A673 (cell line): ENCODE data around the gene TSKS. TPM values are rescaled to one million over a fixed set of nuclear protein-coding genes. Genes with fewer than 3 reads are reported as not detected.

Experiments
- BruUV-seq: library from RNA; stranded (reverse); fragments of 400-500 nt; replicated peaks from 2 replicates; lab custom pipeline; 2021; lab: Mats Ljungman, UMichigan
- CTCF ChIA-PET: fragments of 300-600 bp; sonication (Branson Sonifier 250); formaldehyde crosslinking; loops from one replicate; lab custom pipeline; 2022; ENCODE audit warnings: antibody characterized with exemption; lab: Charles Lee
- POLR2A ChIA-PET: fragments of 300-600 bp; sonication (Branson Sonifier 250); formaldehyde crosslinking; loops from one replicate; lab custom pipeline; 2022; ENCODE audit warnings: antibody characterized with exemption; ENCODE audit not compliant: low non-redundant PET; lab: Charles Lee
- DNase-seq: peaks from one replicate; pipeline ENCODE4 v3.0.0-alpha.2; 2015; ENCODE audit warnings: low spot score
- H3K27ac ChIP-seq: fragments of 200-600 bp; sonication (generic); 2 replicates; pipeline ENCODE4 v1.5.1; 2016; ENCODE audit warnings: mixed run types, low read depth, mild to moderate bottlenecking, mixed read lengths, antibody characterized with exemption, low read length; ENCODE audit not compliant: poor library complexity, severe bottlenecking
- H3K27me3 ChIP-seq: fragments of 200-600 bp; sonication (generic); replicated peaks from 2 replicates; pipeline ENCODE4 v1.6.1; 2017; ENCODE audit warnings: mixed run types, low read depth, mild to moderate bottlenecking, mixed read lengths, antibody characterized with exemption, low read length; ENCODE audit not compliant: insufficient read depth, poor library complexity
- H3K36me3 ChIP-seq: fragments of 200-600 bp; sonication (generic); 2 replicates; pipeline ENCODE4 v1.6.1; 2016; ENCODE audit warnings: mixed run types, mild to moderate bottlenecking, mixed read lengths, antibody characterized with exemption, low read length; ENCODE audit not compliant: insufficient read depth, poor library complexity, severe bottlenecking
- H3K4me1 ChIP-seq: fragments of 200-600 bp; sonication (generic); 2 replicates; pipeline ENCODE4 v1.6.1; 2017; ENCODE audit warnings: mixed run types, mild to moderate bottlenecking, mixed read lengths, antibody characterized with exemption, low read length; ENCODE audit not compliant: insufficient read depth, poor library complexity, severe bottlenecking
- H3K4me3 ChIP-seq: fragments of 200-600 bp; sonication (generic); 2 replicates; pipeline ENCODE4 v1.5.1; 2016; ENCODE audit warnings: low read depth, mixed run types, mild to moderate bottlenecking, mixed read lengths, low read length; ENCODE audit not compliant: poor library complexity, severe bottlenecking
- H3K9me3 ChIP-seq: fragments of 200-600 bp; sonication (generic); 2 replicates; pipeline ENCODE4 v1.6.1; 2016; ENCODE audit warnings: mixed run types, low read depth, mild to moderate bottlenecking, mixed read lengths, antibody characterized with exemption, low read length; ENCODE audit not compliant: poor library complexity, severe bottlenecking
- EZH2 ChIP-seq: fragments of 200-600 bp; sonication (generic); IDR thresholded peaks from 2 replicates; pipeline ENCODE4 v1.6.1; 2017; ENCODE audit warnings: borderline replicate concordance, low read depth, mild to moderate bottlenecking, mixed read lengths, antibody characterized with exemption, low read length; ENCODE audit not compliant: poor library complexity, severe bottlenecking
- intact Hi-C: fragments of 100-400 bp; cut with micrococcal nuclease; formaldehyde crosslinking; loops from one replicate; pipeline ENCODE4 v1.10.0; 2022; ENCODE audit not compliant: unreplicated experiment
- total RNA-seq: library from RNA; stranded (reverse); gene quantifications from 2 replicates; pipeline ENCODE4 v1.2.3, GENCODE V29; 2021
- TF ChIP-seq, protein P1 (sequence below): fragments of 300-800, 200-600 bp; sonication (generic); conservative IDR thresholded peaks from 2 replicates; pipeline ENCODE4 v1.5.1; 2017; ENCODE audit warnings: low read depth, mild to moderate bottlenecking, antibody characterized with exemption, low read length, moderate library complexity, mixed read lengths

Gene TSKS
- total RNA-seq, 1 experiment from 2014 or later: not detected

DNA sequence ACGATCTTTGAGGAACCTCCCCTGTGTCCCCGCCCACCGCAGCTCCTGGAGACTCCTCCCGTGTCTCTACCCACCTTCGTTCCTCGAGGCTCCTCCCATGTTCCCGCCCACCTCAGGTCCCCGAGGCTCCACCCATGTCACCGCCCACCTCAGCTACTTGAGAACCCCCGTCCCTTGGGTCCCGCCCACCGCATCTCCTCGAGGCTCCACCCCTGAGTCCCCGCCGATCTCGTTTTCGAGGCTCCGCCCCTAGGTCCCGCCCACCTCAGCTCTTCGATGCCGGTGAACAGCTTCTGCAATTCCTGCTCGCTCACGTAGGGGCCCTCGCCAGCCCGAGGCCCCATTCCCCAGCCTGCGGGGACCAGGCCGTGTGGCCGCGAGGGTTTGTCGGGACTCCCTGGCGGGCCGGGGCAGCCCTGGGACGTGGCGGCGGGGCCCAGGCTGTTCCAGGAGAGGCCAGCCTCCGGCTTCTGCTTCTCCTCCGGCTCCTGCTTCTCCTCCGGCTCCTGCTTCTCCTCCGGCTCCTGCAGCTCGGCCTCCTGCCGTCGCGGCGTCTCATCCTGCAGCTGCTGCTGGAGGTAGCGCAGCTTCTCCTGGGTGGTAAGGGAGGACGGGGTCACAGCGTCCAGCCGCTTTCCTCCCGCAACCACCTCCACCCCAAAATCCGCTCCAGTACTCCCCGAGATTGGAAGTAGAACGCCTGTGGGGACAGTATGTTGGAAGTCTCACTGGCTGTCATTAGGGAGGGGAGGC, 16.7 kb downstream of the TSKS start:
- CTCF ChIA-PET: interaction anchor here (0.7 to 1.0 kb wide), 2 partner anchors 15 to 66 kb away, joined by 3 read pairs; no protein-coding TSS in a partner anchor
- no peaks in the 10 kb centered on the region for H3K4me1 ChIP-seq
- TF ChIP-seq EZH2: no peak
- TF ChIP-seq, protein P1, sequence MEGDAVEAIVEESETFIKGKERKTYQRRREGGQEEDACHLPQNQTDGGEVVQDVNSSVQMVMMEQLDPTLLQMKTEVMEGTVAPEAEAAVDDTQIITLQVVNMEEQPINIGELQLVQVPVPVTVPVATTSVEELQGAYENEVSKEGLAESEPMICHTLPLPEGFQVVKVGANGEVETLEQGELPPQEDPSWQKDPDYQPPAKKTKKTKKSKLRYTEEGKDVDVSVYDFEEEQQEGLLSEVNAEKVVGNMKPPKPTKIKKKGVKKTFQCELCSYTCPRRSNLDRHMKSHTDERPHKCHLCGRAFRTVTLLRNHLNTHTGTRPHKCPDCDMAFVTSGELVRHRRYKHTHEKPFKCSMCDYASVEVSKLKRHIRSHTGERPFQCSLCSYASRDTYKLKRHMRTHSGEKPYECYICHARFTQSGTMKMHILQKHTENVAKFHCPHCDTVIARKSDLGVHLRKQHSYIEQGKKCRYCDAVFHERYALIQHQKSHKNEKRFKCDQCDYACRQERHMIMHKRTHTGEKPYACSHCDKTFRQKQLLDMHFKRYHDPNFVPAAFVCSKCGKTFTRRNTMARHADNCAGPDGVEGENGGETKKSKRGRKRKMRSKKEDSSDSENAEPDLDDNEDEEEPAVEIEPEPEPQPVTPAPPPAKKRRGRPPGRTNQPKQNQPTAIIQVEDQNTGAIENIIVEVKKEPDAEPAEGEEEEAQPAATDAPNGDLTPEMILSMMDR: no peak
- H3K36me3 ChIP-seq: no peaks in the 10 kb centered on the region
- peak; percentile 79 for DNase-seq
- H3K27me3 ChIP-seq: no peaks in the 10 kb centered on the region
- BruUV-seq: no TSS peak
- no peaks in the 10 kb centered on the region for H3K9me3 ChIP-seq
- POLR2A ChIA-PET: no interaction called here
- H3K27ac ChIP-seq: no peak overlapping the region
- intact Hi-C loops: no loop called here
- no peak overlapping the region for H3K4me3 ChIP-seq

DNA sequence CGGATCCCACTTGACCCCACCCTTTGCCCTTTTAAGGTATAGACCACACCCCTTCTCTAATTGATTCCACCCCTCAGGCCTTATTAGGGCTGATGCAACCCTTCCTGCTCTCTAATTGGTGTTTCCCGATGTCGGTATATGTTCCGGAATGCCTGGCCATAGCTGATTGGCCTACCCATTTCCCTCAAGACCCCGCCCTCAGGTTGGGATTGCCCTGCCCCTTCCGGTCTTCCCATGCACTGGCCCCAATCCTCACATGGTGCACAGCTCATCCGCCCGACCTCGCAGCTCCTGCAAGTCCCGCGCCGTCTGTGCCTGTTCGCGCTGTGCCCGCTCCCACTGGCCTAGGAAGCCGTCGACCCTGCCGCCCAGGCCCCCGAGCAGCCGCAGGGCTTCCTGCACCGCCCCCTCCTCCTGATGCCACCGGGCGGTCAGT, 18.1 kb downstream of the TSKS start:
- Histone ChIP-seq H3K4me1 (no peaks in the 10 kb centered on the region), H3K4me3 (no peak overlapping the region), H3K9me3 (no peaks in the 10 kb centered on the region), H3K27ac (no peak overlapping the region), H3K27me3 (no peaks in the 10 kb centered on the region), H3K36me3 (no peaks in the 10 kb centered on the region)
- DNase-seq: peak; percentile 44
- intact Hi-C loops: no loop called here
- no peak for TF ChIP-seq EZH2
- TF ChIP-seq, protein P1: no peak
- no TSS peak for BruUV-seq
- ChIA-PET CTCF (no interaction called here), POLR2A (no interaction called here)

DNA sequence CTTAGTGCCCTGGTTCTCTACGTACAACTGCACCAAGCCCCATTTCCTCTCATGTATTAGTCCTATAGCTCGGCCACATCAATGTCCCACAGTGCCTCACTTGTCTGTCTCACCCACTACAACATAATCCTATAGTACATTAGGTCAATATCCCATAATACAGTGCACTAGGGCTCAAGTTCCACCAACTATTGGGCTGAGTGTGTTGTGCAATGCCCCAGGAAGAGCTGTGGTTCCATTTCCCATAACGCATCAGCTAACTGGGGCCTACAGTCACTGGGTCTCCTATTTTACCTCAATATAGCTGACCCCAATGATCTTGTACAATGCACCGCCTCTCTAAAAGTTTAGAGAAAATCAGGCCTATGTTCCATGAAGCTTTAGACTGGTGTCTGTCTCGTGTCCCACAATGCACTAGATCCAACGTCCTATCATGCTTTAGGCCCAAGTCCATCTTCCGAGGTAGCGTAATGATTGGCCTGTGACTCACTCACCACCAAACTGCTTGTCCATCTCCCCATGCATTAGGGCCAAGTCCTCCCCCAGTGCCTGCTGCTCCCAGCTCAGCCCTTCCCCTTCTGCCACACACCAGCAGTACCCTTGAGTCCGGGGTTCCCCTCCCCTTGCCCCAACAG, 21.8 kb downstream of the TSKS start:
- no peaks in the 10 kb centered on the region for H3K36me3 ChIP-seq
- POLR2A ChIA-PET: no interaction called here
- H3K4me1 ChIP-seq: no peaks in the 10 kb centered on the region
- no peaks in the 10 kb centered on the region for H3K9me3 ChIP-seq
- TF ChIP-seq EZH2: no peak
- TF ChIP-seq, protein P1: no peak
- CTCF ChIA-PET: no interaction called here
- DNase-seq: no peak
- H3K27ac ChIP-seq: no peak overlapping the region
- no peak overlapping the region for H3K4me3 ChIP-seq
- H3K27me3 ChIP-seq: no peaks in the 10 kb centered on the region
- no TSS peak for BruUV-seq
- intact Hi-C loops: no loop called here
